ENCODE data around the gene PRPH2. TPM values are rescaled to one million over a fixed set of nuclear protein-coding genes. Genes with fewer than 3 reads are reported as not detected.

Gene PRPH2, protein sequence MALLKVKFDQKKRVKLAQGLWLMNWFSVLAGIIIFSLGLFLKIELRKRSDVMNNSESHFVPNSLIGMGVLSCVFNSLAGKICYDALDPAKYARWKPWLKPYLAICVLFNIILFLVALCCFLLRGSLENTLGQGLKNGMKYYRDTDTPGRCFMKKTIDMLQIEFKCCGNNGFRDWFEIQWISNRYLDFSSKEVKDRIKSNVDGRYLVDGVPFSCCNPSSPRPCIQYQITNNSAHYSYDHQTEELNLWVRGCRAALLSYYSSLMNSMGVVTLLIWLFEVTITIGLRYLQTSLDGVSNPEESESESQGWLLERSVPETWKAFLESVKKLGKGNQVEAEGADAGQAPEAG
- 0.03 TPM for polyA plus RNA-seq (2013, experiment 1 of 2)
- 0.07 TPM for polyA plus RNA-seq (2013, experiment 2 of 2)

DNA sequence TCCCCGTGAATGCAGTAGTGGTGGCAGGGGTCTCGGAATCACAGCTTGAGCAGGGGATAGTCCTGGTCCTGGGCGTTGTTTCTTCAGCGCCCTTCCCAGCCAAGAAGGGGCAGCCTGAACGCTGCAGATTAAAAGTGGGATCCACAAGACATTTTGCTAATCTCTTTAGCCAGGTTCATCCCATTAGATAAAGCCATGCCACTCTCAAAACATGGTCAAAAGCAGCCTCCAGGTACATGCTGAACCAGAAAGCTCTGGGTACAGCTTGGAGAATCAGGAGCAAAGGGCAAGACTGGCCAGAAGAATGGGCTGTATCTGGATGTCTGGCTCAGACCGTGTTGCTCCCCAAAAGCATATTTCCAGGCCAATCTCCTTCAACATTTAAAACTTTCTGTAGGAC, at the start of gene PRPH2:
Gene PRPH2, minus strand, starts transcription at position 101 of the 400 bp plus-strand sequence. CDS start 263 bp downstream, outside the sequence.
- no peak within 1 kb of the TSS for H3K18ac ChIP-seq (ENCODE audit: low read depth in 1 of 2, low read length in 2 of 2)
- no peak within 1 kb of the TSS for H2BK12ac ChIP-seq (ENCODE audit: low read length in 2 of 2)
- WGBS = 89% methylated on average over 6 of the region's 6 CpGs
- DNase-seq = no peak
- H3K4me2 ChIP-seq (ENCODE audit: low read length, poor library complexity, severe bottlenecking) = no peak within 1 kb of the TSS
- H2AFZ ChIP-seq (ENCODE audit: low read depth, low read length) = no peak within 1 kb of the TSS
- no peak within 1 kb of the TSS for H3K4ac ChIP-seq (ENCODE audit: low read depth in 1 of 2, low read length in 2 of 2)
- no peak within 1 kb of the TSS for H3K9ac ChIP-seq (ENCODE audit: low read length)
- no peaks in the 10 kb centered on the region for H3K36me3 ChIP-seq (ENCODE audit: control insufficient read depth in 1 of 2, insufficient read depth in 2 of 2, low read depth in 1 of 2, low read length in 2 of 2)
- no peak within 1 kb of the TSS for H2AK5ac ChIP-seq (ENCODE audit: low read length, severe bottlenecking)
- H3K4me1 ChIP-seq (ENCODE audit: control insufficient read depth, insufficient read depth, low read depth, low read length) = peaks cover 4% of the 10 kb centered on the region
- H2BK5ac ChIP-seq (ENCODE audit: low read depth, low read length, poor library complexity, severe bottlenecking) = no peak within 1 kb of the TSS
- no peaks in the 10 kb centered on the region for H3K9me3 ChIP-seq (ENCODE audit: control insufficient read depth, low read length)
- no peak within 1 kb of the TSS for H3K4me3 ChIP-seq (ENCODE audit: insufficient read depth in 1 of 2, low read depth in 1 of 2, low read length in 2 of 2)
- no peaks in the 10 kb centered on the region for H3K79me1 ChIP-seq (replicated peaks; ENCODE audit: low read length, poor library complexity, severe bottlenecking)
- no peak within 1 kb of the TSS for H3K27ac ChIP-seq (ENCODE audit: low read length, poor library complexity, severe bottlenecking)
- no peak within 1 kb of the TSS for H3K14ac ChIP-seq (ENCODE audit: low read length in 2 of 2)
- H4K91ac ChIP-seq (ENCODE audit: low read length) = no peak within 1 kb of the TSS
- no peak within 1 kb of the TSS for H3K23ac ChIP-seq (ENCODE audit: low read length in 2 of 2)
- no peak within 1 kb of the TSS for H2BK120ac ChIP-seq (ENCODE audit: low read depth, low read length)
- no peak within 1 kb of the TSS for H4K8ac ChIP-seq (ENCODE audit: low read length)
- peaks cover 0 to 6% of the 10 kb centered on the region in 2 experiments for H3K27me3 ChIP-seq (ENCODE audit: control insufficient read depth in 1 of 2, insufficient read depth in 1 of 2, low read length in 2 of 2)
- no peak within 1 kb of the TSS for H2BK15ac ChIP-seq (ENCODE audit: low read depth, poor library complexity, severe bottlenecking)

DNA sequence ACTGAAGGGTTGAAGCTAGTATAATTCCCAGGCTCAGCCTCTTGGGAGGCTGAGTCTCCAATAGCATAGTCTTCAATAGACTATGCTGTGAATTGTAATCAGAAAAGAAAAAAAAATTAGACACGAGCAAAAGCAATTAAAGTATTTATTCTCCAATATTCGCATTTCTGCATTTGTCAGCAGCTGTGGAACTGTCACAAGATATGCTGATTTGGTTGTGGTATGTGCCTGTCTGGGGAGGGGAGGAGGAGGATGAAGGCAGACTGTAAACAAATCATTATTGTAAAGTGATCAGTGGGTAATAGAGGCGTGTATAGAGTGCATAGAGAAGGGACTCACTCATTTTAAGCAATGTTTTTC, 49.3 kb upstream of the PRPH2 start:
- DNase-seq = no peak
- no peaks in the 10 kb centered on the region for H3K9me3 ChIP-seq (ENCODE audit: control insufficient read depth, low read length)
- H2BK12ac ChIP-seq (ENCODE audit: low read length in 2 of 2) = no peak overlapping the region
- no peak overlapping the region for H2BK5ac ChIP-seq (ENCODE audit: low read depth, low read length, poor library complexity, severe bottlenecking)
- no peak overlapping the region for H3K14ac ChIP-seq (ENCODE audit: low read length in 2 of 2)
- H3K79me1 ChIP-seq (replicated peaks; ENCODE audit: low read length, poor library complexity, severe bottlenecking) = peaks cover 7% of the 10 kb centered on the region
- no peak overlapping the region for H4K8ac ChIP-seq (ENCODE audit: low read length)
- peaks cover 19% of the 10 kb centered on the region for H3K4me1 ChIP-seq (ENCODE audit: control insufficient read depth, insufficient read depth, low read depth, low read length)
- H3K18ac ChIP-seq (ENCODE audit: low read depth in 1 of 2, low read length in 2 of 2) = no peak overlapping the region
- H2AFZ ChIP-seq (ENCODE audit: low read depth, low read length) = no peak overlapping the region
- H3K9ac ChIP-seq (ENCODE audit: low read length) = no peak overlapping the region
- no peak overlapping the region for H2BK15ac ChIP-seq (ENCODE audit: low read depth, poor library complexity, severe bottlenecking)
- H3K4ac ChIP-seq (ENCODE audit: low read depth in 1 of 2, low read length in 2 of 2) = no peak overlapping the region
- no peak overlapping the region for H3K23ac ChIP-seq (ENCODE audit: low read length in 2 of 2)
- H4K91ac ChIP-seq (ENCODE audit: low read length) = no peak overlapping the region
- H3K27ac ChIP-seq (ENCODE audit: low read length, poor library complexity, severe bottlenecking) = no peak overlapping the region
- 63% methylated on average over 2 of the region's 3 CpGs for WGBS
- no peaks in the 10 kb centered on the region for H3K36me3 ChIP-seq (ENCODE audit: control insufficient read depth in 1 of 2, insufficient read depth in 2 of 2, low read depth in 1 of 2, low read length in 2 of 2)
- no peak overlapping the region for H2AK5ac ChIP-seq (ENCODE audit: low read length, severe bottlenecking)
- H3K4me2 ChIP-seq (ENCODE audit: low read length, poor library complexity, severe bottlenecking) = no peak overlapping the region
- H3K27me3 ChIP-seq (ENCODE audit: control insufficient read depth in 1 of 2, insufficient read depth in 1 of 2, low read length in 2 of 2) = no peaks in the 10 kb centered on the region
- no peak overlapping the region for H3K4me3 ChIP-seq (ENCODE audit: insufficient read depth in 1 of 2, low read depth in 1 of 2, low read length in 2 of 2)
- no peak overlapping the region for H2BK120ac ChIP-seq (ENCODE audit: low read depth, low read length)

DNA sequence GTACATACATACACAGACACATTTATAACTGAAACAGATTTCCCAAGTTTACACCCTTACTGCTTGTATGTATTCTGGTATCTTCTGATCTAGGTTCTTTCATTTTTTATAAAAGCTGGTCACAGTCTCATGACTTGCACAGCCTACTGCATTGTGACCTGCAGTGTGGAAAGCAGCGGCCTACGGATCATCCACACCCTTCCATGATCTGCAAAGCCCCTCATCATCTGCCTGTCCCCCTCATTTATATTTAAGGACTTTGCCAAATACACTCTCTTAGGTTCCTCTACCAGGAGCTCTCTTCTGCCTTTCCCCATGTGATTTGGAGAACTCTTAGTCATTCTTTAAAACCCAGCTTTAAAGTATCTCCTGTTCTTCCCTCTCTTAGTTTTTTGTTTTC, 47.4 kb upstream of the PRPH2 start:
- Histone ChIP-seq H3K27ac (ENCODE audit: low read length, poor library complexity, severe bottlenecking) (no peak overlapping the region), H2BK5ac (ENCODE audit: low read depth, low read length, poor library complexity, severe bottlenecking) (no peak overlapping the region), H3K18ac (ENCODE audit: low read depth in 1 of 2, low read length in 2 of 2) (no peak overlapping the region), H3K4me3 (ENCODE audit: insufficient read depth in 1 of 2, low read depth in 1 of 2, low read length in 2 of 2) (no peak overlapping the region), H3K79me1 (replicated peaks; ENCODE audit: low read length, poor library complexity, severe bottlenecking) (peaks cover 3% of the 10 kb centered on the region), H4K91ac (ENCODE audit: low read length) (no peak overlapping the region), H3K23ac (ENCODE audit: low read length in 2 of 2) (no peak overlapping the region), H3K27me3 (ENCODE audit: control insufficient read depth in 1 of 2, insufficient read depth in 1 of 2, low read length in 2 of 2) (no peaks in the 10 kb centered on the region), H3K36me3 (ENCODE audit: control insufficient read depth in 1 of 2, insufficient read depth in 2 of 2, low read depth in 1 of 2, low read length in 2 of 2) (no peaks in the 10 kb centered on the region), H3K9ac (ENCODE audit: low read length) (no peak overlapping the region), H2BK12ac (ENCODE audit: low read length in 2 of 2) (no peak overlapping the region), H3K14ac (ENCODE audit: low read length in 2 of 2) (no peak overlapping the region), H3K4me2 (ENCODE audit: low read length, poor library complexity, severe bottlenecking) (no peak overlapping the region), H2AK5ac (ENCODE audit: low read length, severe bottlenecking) (no peak overlapping the region), H3K9me3 (ENCODE audit: control insufficient read depth, low read length) (no peaks in the 10 kb centered on the region), H4K8ac (ENCODE audit: low read length) (no peak overlapping the region), H2BK15ac (ENCODE audit: low read depth, poor library complexity, severe bottlenecking) (no peak overlapping the region), H2BK120ac (ENCODE audit: low read depth, low read length) (no peak overlapping the region), H3K4me1 (ENCODE audit: control insufficient read depth, insufficient read depth, low read depth, low read length) (peaks cover 16% of the 10 kb centered on the region), H3K4ac (ENCODE audit: low read depth in 1 of 2, low read length in 2 of 2) (no peak overlapping the region), H2AFZ (ENCODE audit: low read depth, low read length) (no peak overlapping the region)
- no peak for DNase-seq
- whole genome bisulfite sequencing = 94% methylated on average over 2 of the region's 2 CpGs

DNA sequence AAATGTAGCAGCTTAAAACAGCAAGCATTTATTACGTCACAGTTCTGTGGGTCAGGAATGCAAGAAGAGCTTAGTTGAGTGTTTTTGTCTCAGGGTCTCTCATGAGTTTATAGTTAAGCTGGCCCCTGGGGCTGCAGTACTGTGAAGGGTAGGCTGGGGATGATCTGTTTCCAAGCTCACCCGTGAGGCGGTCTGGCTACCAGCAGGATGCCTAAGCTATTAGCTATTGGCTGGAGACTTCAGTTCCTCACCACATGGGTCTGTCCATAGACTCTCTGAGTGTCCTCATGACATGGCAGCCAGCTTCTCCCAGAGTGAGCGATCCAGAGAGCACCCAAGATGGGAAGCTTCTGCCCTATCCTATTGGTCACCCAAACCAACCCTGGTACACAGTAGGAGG, 46.7 kb upstream of the PRPH2 start:
- Histone ChIP-seq H3K18ac (ENCODE audit: low read depth in 1 of 2, low read length in 2 of 2) (no peak overlapping the region), H3K36me3 (ENCODE audit: control insufficient read depth in 1 of 2, insufficient read depth in 2 of 2, low read depth in 1 of 2, low read length in 2 of 2) (no peaks in the 10 kb centered on the region), H3K4me1 (ENCODE audit: control insufficient read depth, insufficient read depth, low read depth, low read length) (peaks cover 16% of the 10 kb centered on the region), H3K9ac (ENCODE audit: low read length) (no peak overlapping the region), H4K8ac (ENCODE audit: low read length) (no peak overlapping the region), H3K9me3 (ENCODE audit: control insufficient read depth, low read length) (no peaks in the 10 kb centered on the region), H3K79me1 (replicated peaks; ENCODE audit: low read length, poor library complexity, severe bottlenecking) (peaks cover 3% of the 10 kb centered on the region), H2BK15ac (ENCODE audit: low read depth, poor library complexity, severe bottlenecking) (no peak overlapping the region), H2BK5ac (ENCODE audit: low read depth, low read length, poor library complexity, severe bottlenecking) (no peak overlapping the region), H3K27ac (ENCODE audit: low read length, poor library complexity, severe bottlenecking) (peak overlapping the region; percentile 30), H2AFZ (ENCODE audit: low read depth, low read length) (no peak overlapping the region), H3K23ac (ENCODE audit: low read length in 2 of 2) (peak overlapping the region in 1 of 2 experiments; percentile 62), H3K27me3 (ENCODE audit: control insufficient read depth in 1 of 2, insufficient read depth in 1 of 2, low read length in 2 of 2) (no peaks in the 10 kb centered on the region), H3K4ac (ENCODE audit: low read depth in 1 of 2, low read length in 2 of 2) (no peak overlapping the region), H3K4me2 (ENCODE audit: low read length, poor library complexity, severe bottlenecking) (no peak overlapping the region), H3K14ac (ENCODE audit: low read length in 2 of 2) (no peak overlapping the region), H2BK120ac (ENCODE audit: low read depth, low read length) (no peak overlapping the region), H4K91ac (ENCODE audit: low read length) (no peak overlapping the region), H2BK12ac (ENCODE audit: low read length in 2 of 2) (no peak overlapping the region), H3K4me3 (ENCODE audit: insufficient read depth in 1 of 2, low read depth in 1 of 2, low read length in 2 of 2) (no peak overlapping the region), H2AK5ac (ENCODE audit: low read length, severe bottlenecking) (peak overlapping the region; percentile 36)
- WGBS = 87% methylated on average over 3 of the region's 4 CpGs
- DNase-seq = no peak

Measured in mesenchymal stem cell (in vitro differentiated cells and primary cell).